DOHH2 (cell line): Measurements from ENCODE around the gene MANSC4.

Experiments
- CTCF ChIP-seq: fragments of 200-600 bp; sonication (generic); IDR thresholded peaks from one replicate; pipeline ENCODE4 v1.5.1; 2014; ENCODE audit warnings: antibody characterized with exemption, mild to moderate bottlenecking, low read depth, low read length; ENCODE audit not compliant: poor library complexity, severe bottlenecking
- EZH2phosphoT487 ChIP-seq: fragments of 200-600 bp; sonication (generic); IDR thresholded peaks from 2 replicates; pipeline ENCODE4 v1.6.1; 2017; ENCODE audit warnings: borderline replicate concordance, mild to moderate bottlenecking, antibody characterized with exemption, low read length, moderate library complexity, mixed read lengths

DNA sequence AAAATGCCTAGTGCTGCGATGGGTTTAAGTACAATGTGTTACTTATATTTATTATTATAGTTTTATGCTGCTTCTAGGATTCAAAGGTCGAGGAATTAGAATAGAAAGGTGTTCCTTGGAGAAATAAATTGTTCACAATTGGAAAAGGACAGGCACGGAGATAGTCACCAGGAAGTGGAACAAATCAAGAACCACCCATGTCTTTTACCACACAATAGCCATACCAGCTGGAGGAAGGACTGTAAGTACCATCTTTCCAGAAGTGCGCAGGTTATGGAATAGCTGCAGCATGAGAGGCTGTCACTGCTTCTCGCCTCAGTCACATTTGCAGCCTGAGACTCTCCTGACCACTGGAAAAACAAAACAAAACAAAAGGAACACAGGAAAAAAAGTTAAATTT lies 40.5 kb upstream of the MANSC4 start:
- TF ChIP-seq CTCF (no peak), EZH2phosphoT487 (no peak)
